CD4-positive, CD25-positive, alpha-beta regulatory T cell (primary cell): ENCODE results near the gene FOXO6. TPM values are rescaled to one million over a fixed set of nuclear protein-coding genes. Genes with fewer than 3 reads are reported as not detected.

ENCODE experiments used
- ATAC-seq, 2 donors: fragments of 150-1000 bp; cut with Tn5 transposase; one replicate each; pipeline ENCODE4 v1.10.0; 2021; ENCODE audit warnings: low read depth in 2 of 2, moderate number of reproducible peaks in 2 of 2, moderate library complexity in 1 of 2
- DNase-seq, 3 donors: peaks; one replicate each; pipeline versions ENCODE4 v3.0.0 to v3.0.0-alpha.2; 2012 to 2022; ENCODE audit warnings: mixed read lengths in 1 of 3
- H3K27ac ChIP-seq: one replicate; pipeline ENCODE4 v1.7.0; 2013; ENCODE audit warnings: mild to moderate bottlenecking, low read length; ENCODE audit not compliant: insufficient read depth, poor library complexity, severe bottlenecking
- H3K27me3 ChIP-seq: one replicate; pipeline ENCODE4 v1.7.0; 2013; ENCODE audit warnings: low read length; ENCODE audit not compliant: control insufficient read depth, insufficient read depth
- H3K36me3 ChIP-seq: one replicate; pipeline ENCODE4 v1.7.0; 2013; ENCODE audit warnings: mild to moderate bottlenecking, low read length, moderate library complexity; ENCODE audit not compliant: control insufficient read depth, insufficient read depth
- H3K4me1 ChIP-seq: 2 replicates; pipeline ENCODE4 v1.7.0; 2013; ENCODE audit warnings: mild to moderate bottlenecking, low read length; ENCODE audit not compliant: insufficient read depth, control insufficient read depth, poor library complexity, severe bottlenecking
- H3K4me3 ChIP-seq: one replicate; pipeline ENCODE4 v1.7.0; 2013; ENCODE audit warnings: low read depth, mild to moderate bottlenecking, low read length, moderate library complexity
- H3K9me3 ChIP-seq, 2 experiments: 1 replicate in 1 of 2; 2 replicates in 1 of 2; pipeline ENCODE4 v1.7.0; 2013; ENCODE audit warnings: low read length in 2 of 2, mild to moderate bottlenecking in 1 of 2, moderate library complexity in 1 of 2; ENCODE audit not compliant: control insufficient read depth in 2 of 2
- H3K27ac Mint-ChIP-seq, 3 donors: one replicate each; pipeline ENCODE4 v1.8.0; 2020 to 2022; ENCODE audit warnings: mild to moderate bottlenecking in 3 of 3, mixed read lengths in 3 of 3, moderate library complexity in 2 of 3
- H3K27me3 Mint-ChIP-seq: one replicate; pipeline ENCODE4 v1.8.0; 2022; ENCODE audit warnings: mild to moderate bottlenecking, mixed read lengths
- H3K36me3 Mint-ChIP-seq: one replicate; pipeline ENCODE4 v1.8.0; 2020; ENCODE audit warnings: mixed read lengths
- H3K4me1 Mint-ChIP-seq, 4 donors: one replicate each; pipeline ENCODE4 v1.8.0; 2020 to 2022; ENCODE audit warnings: mixed read lengths in 4 of 4, mild to moderate bottlenecking in 1 of 4
- H3K4me3 Mint-ChIP-seq, 4 donors: one replicate each; pipeline ENCODE4 v1.8.0; 2020 to 2022; ENCODE audit warnings: mild to moderate bottlenecking in 4 of 4, mixed read lengths in 4 of 4, moderate library complexity in 3 of 4
- H3K9me3 Mint-ChIP-seq, 7 donors: one replicate each; pipeline ENCODE4 v1.8.0; 2020 to 2022; ENCODE audit warnings: mixed read lengths in 7 of 7, mild to moderate bottlenecking in 3 of 7, moderate library complexity in 2 of 7
- polyA plus RNA-seq, 4 donors: library from polyadenylated mRNA; unstranded; fragments of 300-500 nt; fragmentation: Illumina TruSeq; gene quantifications; one replicate each; pipeline ENCODE4 v1.2.3, GENCODE V29; 2021
- total RNA-seq: library from RNA; stranded (reverse); gene quantifications from one replicate; pipeline ENCODE4 v1.2.3, GENCODE V29; 2022

FOXO6 gene
- total RNA-seq: 0.91 TPM
- polyA plus RNA-seq: not detected

DNA sequence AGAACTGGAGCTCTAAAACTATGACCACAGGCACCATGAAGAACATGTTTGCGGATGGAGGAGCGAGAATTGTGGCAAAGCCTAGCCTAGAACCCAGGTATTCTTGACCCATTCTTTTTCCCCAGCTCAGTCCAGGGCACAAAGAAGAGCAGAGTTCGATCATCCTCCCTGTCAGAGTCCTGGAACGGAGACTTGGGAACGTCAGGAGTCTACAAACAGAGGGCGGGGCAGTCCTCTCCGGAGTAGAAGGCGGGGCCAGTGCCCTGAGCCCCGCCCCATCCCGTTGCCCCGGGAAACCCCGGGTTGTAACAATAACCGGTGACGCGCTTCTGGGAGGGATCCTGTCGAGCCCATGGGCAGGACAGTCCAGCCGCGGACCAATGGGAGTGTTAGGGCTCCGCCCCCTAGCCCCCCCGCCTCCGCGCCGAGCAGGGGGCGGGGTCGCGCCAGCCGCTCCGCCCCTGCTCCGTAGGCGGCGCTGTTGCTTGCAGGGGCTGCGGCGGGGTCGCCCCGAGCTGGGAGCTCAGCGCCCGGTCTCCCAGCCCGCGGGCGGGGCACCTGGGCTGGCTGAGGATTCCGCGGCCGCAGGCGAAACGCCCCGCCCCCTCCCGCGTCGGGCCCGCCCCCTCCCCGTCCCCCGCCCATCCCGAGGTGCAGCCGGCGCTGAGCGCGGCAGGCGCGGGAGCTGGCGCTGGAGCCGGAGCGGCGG lies at the start of gene FOXO6:
Gene FOXO6, plus strand, starts transcription at position 649 of the 709 bp plus-strand sequence.
- peak within 1 kb of the TSS; percentile 69 for H3K4me3 ChIP-seq
- DNase-seq (peak; percentile 88 to 90 (median 90)), ATAC-seq (peak; percentile 90 to 91)
- H3K27me3 ChIP-seq: peaks cover 15% of the 10 kb centered on the region
- no peaks in the 10 kb centered on the region for H3K9me3 ChIP-seq
- H3K36me3 ChIP-seq: no peaks in the 10 kb centered on the region
- peak within 1 kb of the TSS; percentile 34 for H3K27ac ChIP-seq
- Mint-ChIP-seq H3K4me1 (peaks cover 0 to 27% (median 4%) of the 10 kb centered on the region in 4 donors), H3K36me3 (no peaks in the 10 kb centered on the region), H3K27ac (peak within 1 kb of the TSS; percentile 29 to 86 (median 55)), H3K4me3 (peak within 1 kb of the TSS; percentile 83 to 94 (median 88)), H3K9me3 (no peaks in the 10 kb centered on the region), H3K27me3 (peaks cover 30% of the 10 kb centered on the region)
- peaks cover 15% of the 10 kb centered on the region for H3K4me1 ChIP-seq

DNA sequence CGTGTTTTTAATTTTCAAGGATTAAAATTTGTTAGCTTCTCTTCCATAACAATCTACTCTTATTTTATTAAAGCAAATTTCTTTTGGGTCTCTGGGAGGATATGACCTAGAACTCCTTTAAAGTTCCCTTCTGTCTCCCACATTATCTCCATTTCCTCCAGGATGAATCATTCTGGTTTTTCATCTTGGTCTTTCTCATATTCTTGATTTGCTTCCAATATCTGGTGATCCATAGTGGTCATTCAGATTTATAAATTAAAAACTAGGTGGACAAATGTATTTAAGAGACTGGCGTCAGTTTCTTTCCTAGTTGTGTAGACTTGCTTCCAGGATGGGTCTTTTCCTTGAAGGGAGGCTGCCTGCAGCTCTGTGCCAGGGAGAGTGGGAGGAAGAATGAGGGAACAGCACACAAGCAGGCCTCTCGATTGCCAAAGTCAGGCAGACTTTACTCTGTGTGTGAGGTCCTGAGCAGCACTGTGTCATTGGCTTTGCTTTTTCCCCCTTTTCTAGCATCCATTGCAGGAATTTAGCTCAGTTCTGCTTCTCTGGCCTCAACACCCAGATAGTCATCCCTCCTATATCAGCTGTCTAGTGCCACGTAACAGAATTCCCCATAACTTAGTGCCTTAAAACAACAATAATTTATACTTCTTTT lies 48.1 kb upstream of the FOXO6 start:
- no peak for ATAC-seq
- H3K4me1 ChIP-seq: no peaks in the 10 kb centered on the region
- Mint-ChIP-seq H3K4me1 (peaks cover 0 to 5% (median 1%) of the 10 kb centered on the region in 4 donors), H3K36me3 (no peaks in the 10 kb centered on the region), H3K27ac (no peak overlapping the region), H3K9me3 (peaks cover 0 to 3% (median 0%) of the 10 kb centered on the region in 7 donors), H3K27me3 (peaks cover 30% of the 10 kb centered on the region), H3K4me3 (no peak overlapping the region)
- H3K9me3 ChIP-seq: no peaks in the 10 kb centered on the region
- no peak for DNase-seq
- no peak overlapping the region for H3K27ac ChIP-seq
- no peak overlapping the region for H3K4me3 ChIP-seq
- H3K27me3 ChIP-seq: peaks cover 4% of the 10 kb centered on the region
- H3K36me3 ChIP-seq: no peaks in the 10 kb centered on the region

DNA sequence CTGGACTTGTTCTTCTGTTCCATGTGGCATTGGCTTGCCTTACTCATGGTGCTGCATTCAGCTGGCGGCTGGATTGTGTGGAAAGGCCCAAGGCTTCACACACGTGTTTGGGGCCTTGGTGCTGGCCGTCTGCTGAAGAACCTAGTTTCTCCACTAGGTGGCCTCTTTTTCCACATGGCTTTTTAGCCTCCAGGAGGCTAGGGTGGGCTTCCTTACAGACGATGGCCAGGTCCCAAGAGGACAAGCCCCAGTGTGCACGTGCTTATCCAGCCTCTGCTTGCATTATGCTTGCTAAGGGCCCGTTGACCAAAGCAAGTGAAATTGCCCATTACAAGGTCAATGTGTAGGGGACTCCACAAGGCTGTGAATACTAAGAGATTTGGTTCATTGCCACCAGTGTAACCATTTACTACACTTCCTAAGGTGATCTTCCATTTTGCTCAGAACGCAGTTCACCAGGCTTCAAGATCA lies 47.5 kb upstream of the FOXO6 start:
- peaks cover 2% of the 10 kb centered on the region for H3K27me3 ChIP-seq
- no peaks in the 10 kb centered on the region for H3K9me3 ChIP-seq
- Mint-ChIP-seq H3K4me1 (peaks cover 0 to 5% (median 1%) of the 10 kb centered on the region in 4 donors), H3K27me3 (peaks cover 30% of the 10 kb centered on the region), H3K9me3 (peaks cover 0 to 3% (median 0%) of the 10 kb centered on the region in 7 donors), H3K4me3 (no peak overlapping the region), H3K27ac (no peak overlapping the region), H3K36me3 (no peaks in the 10 kb centered on the region)
- H3K36me3 ChIP-seq: no peaks in the 10 kb centered on the region
- DNase-seq (peak in 1 of 3 donors; percentile 12), ATAC-seq (no peak)
- H3K4me1 ChIP-seq: no peaks in the 10 kb centered on the region
- no peak overlapping the region for H3K4me3 ChIP-seq
- no peak overlapping the region for H3K27ac ChIP-seq

DNA sequence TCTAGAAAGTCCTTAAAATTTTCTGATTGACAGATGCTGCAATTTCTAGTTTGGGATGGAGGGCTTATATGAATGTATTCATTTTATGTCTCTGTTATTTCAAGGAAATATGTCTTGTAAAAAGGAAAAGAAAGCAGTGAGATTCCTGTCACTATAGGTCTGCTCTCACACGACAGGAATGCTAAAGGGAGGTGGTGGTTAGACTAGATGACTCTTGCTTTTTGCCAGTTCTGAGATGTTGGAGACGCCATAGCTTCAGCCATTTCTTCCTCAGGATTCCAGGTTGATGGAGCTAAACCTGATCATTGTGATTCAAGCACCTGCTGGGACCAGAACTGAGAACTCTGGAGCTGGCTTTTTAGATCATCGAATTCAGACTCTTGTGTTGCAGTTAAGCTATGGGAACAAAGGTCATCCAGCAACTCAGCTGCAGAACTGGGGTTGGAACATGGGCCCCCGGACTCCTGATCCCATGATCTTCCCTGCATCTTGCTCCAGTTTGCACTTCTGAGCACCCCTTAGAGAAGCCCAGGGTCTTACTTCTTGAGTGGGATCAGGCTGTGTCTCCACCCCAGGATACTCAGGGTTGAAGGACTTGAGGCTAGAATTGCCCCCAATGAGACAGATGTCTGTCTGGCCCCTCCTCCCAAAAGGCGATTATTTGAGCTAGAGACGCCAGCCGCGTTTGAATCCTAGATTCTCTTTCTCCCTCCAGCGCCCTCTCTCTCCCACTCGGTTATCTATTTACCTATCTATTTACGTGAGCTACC lies 46.7 kb upstream of the FOXO6 start:
- H3K27ac ChIP-seq: no peak overlapping the region
- H3K27me3 ChIP-seq: peaks cover 2% of the 10 kb centered on the region
- Mint-ChIP-seq H3K9me3 (no peaks in the 10 kb centered on the region), H3K4me1 (peaks cover 0 to 5% (median 1%) of the 10 kb centered on the region in 4 donors), H3K27ac (no peak overlapping the region), H3K27me3 (peaks cover 30% of the 10 kb centered on the region), H3K36me3 (no peaks in the 10 kb centered on the region), H3K4me3 (no peak overlapping the region)
- no peaks in the 10 kb centered on the region for H3K9me3 ChIP-seq
- no peaks in the 10 kb centered on the region for H3K36me3 ChIP-seq
- H3K4me1 ChIP-seq: no peaks in the 10 kb centered on the region
- no peak for DNase-seq
- H3K4me3 ChIP-seq: no peak overlapping the region
- ATAC-seq: no peak

DNA sequence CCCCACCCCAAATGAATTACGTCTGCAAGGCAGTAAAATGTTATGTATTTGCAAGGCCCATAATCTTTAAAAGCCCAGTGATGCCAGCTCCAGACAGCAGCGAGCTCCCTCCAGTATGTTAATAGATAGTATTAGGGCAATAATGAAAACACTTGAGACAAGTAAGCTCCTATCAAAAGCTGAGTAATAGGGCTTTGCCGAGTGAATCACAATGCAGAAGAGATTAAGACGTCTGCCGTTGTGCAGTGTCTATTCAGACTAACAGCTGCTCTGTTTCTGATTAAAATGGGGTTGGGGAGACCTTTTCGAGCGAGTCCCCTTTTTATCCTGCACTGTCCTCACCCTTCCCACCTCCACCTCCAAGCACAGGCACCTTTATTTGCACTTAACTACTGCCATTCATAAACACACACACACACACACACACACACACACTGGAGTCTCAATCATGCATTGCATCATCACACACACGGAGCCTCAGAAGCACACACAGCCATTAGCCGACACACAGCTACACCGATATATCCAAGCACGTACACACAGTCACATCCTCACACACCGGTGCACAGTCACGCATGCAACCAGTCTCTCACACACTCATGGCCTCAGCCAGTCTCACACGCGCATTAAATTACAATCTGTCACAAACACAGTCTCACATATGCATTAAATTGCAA lies 46.0 kb upstream of the FOXO6 start:
- Histone ChIP-seq H3K4me3 (no peak overlapping the region), H3K36me3 (no peaks in the 10 kb centered on the region), H3K27me3 (peaks cover 2% of the 10 kb centered on the region), H3K27ac (no peak overlapping the region), H3K4me1 (no peaks in the 10 kb centered on the region), H3K9me3 (no peaks in the 10 kb centered on the region)
- Mint-ChIP-seq H3K4me3 (no peak overlapping the region), H3K36me3 (no peaks in the 10 kb centered on the region), H3K27ac (no peak overlapping the region), H3K9me3 (no peaks in the 10 kb centered on the region), H3K4me1 (peaks cover 0 to 5% (median 1%) of the 10 kb centered on the region in 4 donors), H3K27me3 (peaks cover 25% of the 10 kb centered on the region)
- ATAC-seq (no peak), DNase-seq (no peak)

DNA sequence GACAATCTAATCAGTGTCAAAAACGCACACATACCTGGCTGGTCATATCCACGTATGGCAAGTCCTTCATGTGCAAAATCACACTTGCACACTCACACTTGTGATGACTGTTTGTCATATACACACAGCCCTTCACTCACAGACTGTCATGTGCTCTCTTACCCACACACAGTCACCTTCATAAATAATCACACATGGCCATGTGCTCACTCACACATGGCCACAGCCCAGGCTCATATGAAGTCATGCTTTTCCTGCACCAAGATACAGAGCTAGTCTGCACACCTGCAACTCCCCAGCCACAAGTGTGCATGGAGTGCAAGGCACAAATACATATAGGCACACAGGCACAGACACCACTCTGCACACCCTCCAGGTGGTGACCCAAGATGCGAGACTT lies 45.4 kb upstream of the FOXO6 start:
- H3K27ac Mint-ChIP-seq: no peak overlapping the region
- H3K9me3 Mint-ChIP-seq: no peaks in the 10 kb centered on the region
- Histone ChIP-seq H3K4me3 (no peak overlapping the region), H3K27me3 (peaks cover 4% of the 10 kb centered on the region), H3K36me3 (no peaks in the 10 kb centered on the region), H3K27ac (no peak overlapping the region), H3K9me3 (no peaks in the 10 kb centered on the region), H3K4me1 (no peaks in the 10 kb centered on the region)
- peaks cover 0 to 5% (median 1%) of the 10 kb centered on the region in 4 donors for H3K4me1 Mint-ChIP-seq
- H3K36me3 Mint-ChIP-seq: no peaks in the 10 kb centered on the region
- ATAC-seq (no peak), DNase-seq (no peak)
- H3K27me3 Mint-ChIP-seq: peaks cover 19% of the 10 kb centered on the region
- H3K4me3 Mint-ChIP-seq: no peak overlapping the region

DNA sequence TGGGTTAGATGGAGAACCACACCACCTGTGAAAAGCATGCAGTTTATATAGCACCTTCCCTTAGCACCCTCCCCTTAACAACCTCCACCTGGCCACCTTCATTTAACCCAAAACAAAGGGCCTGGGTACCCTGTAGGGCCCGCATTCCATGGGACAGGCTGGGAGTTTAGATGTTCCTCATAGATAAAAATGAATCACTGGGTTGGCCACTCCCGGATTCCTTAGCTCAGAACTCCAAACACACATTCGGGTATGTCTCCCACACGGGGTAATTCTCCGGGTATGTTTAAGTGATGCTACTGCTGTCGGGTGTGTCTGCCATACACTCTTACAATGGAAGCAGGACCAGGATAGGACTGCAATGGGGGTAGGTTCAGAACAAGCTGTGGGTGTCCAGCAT lies 43.9 kb upstream of the FOXO6 start:
- Histone ChIP-seq H3K27me3 (peaks cover 4% of the 10 kb centered on the region), H3K9me3 (no peaks in the 10 kb centered on the region)

More for the DNA sequence above, 43.9 kb upstream of the FOXO6 start:
- peaks cover 15% of the 10 kb centered on the region for H3K27me3 Mint-ChIP-seq
- H3K27ac ChIP-seq: no peak overlapping the region
- no peak for ATAC-seq
- no peaks in the 10 kb centered on the region for H3K9me3 Mint-ChIP-seq
- no peaks in the 10 kb centered on the region for H3K36me3 ChIP-seq
- no peaks in the 10 kb centered on the region for H3K4me1 Mint-ChIP-seq
- no peaks in the 10 kb centered on the region for H3K4me1 ChIP-seq
- no peak overlapping the region for H3K4me3 ChIP-seq
- DNase-seq: no peak
- no peak overlapping the region for H3K27ac Mint-ChIP-seq
- no peak overlapping the region for H3K4me3 Mint-ChIP-seq
- H3K36me3 Mint-ChIP-seq: no peaks in the 10 kb centered on the region
